B cell (primary cell): Measurements from ENCODE around the gene NDUFB10. TPM values are rescaled to one million over a fixed set of nuclear protein-coding genes. Genes with fewer than 3 reads are reported as not detected.

ENCODE experiments used
- ATAC-seq: fragments of 200-7000 bp; cut with Tn5 transposase; one replicate; pipeline ENCODE4 v1.10.0; 2021; ENCODE audit warnings: low read depth, mild to moderate bottlenecking, moderate number of reproducible peaks, moderate library complexity
- CTCF ChIA-PET: fragments of 350-600 bp; sonication (Branson Sonifier 250); formaldehyde crosslinking; loops from one replicate; lab custom pipeline; 2021; ENCODE audit warnings: antibody characterized with exemption, inconsistent platforms; lab: Charles Lee
- POLR2A ChIA-PET: fragments of 350-600 bp; sonication (Branson Sonifier 250); formaldehyde crosslinking; loops from one replicate; lab custom pipeline; 2021; ENCODE audit warnings: antibody characterized with exemption; lab: Charles Lee
- DNase-seq: peaks from one replicate; pipeline ENCODE4 v3.0.0; 2013
- H2AFZ ChIP-seq: 2 replicates; pipeline ENCODE4 v1.6.1; 2012; ENCODE audit warnings: mild to moderate bottlenecking, low read depth, low read length; ENCODE audit not compliant: insufficient read depth, poor library complexity, severe bottlenecking
- H3K27ac ChIP-seq, 2 donors: 1 replicate in 1 of 2; 2 replicates in 1 of 2; pipeline ENCODE4 v1.5.1; 2012 to 2013; ENCODE audit warnings: low read length in 2 of 2, mild to moderate bottlenecking in 2 of 2, moderate library complexity in 1 of 2
- H3K27me3 ChIP-seq, 4 experiments: fragments of 200-600 bp in 1 of 4; sonication (generic) in 1 of 4; replicated peaks in 1 of 4; 1 replicate in 2 of 4; 2 replicates in 2 of 4; pipeline versions ENCODE4 v1.6.1 to v1.7.0; 2013 to 2016; ENCODE audit warnings: low read length in 3 of 4, mild to moderate bottlenecking in 2 of 4, mixed read lengths in 1 of 4, moderate library complexity in 1 of 4; ENCODE audit not compliant: insufficient read depth in 4 of 4, control insufficient read depth in 3 of 4; ENCODE audit errors: control extremely low read depth in 1 of 4
- H3K36me3 ChIP-seq, 2 experiments: replicated peaks in 1 of 2; 1 replicate in 1 of 2; 2 replicates in 1 of 2; pipeline versions ENCODE4 v1.6.1 to v1.7.1; 2013; ENCODE audit warnings: low read length in 1 of 2; ENCODE audit not compliant: insufficient read depth in 2 of 2, control insufficient read depth in 1 of 2; ENCODE audit errors: control extremely low read depth in 1 of 2, extremely low read depth in 1 of 2
- H3K4me1 ChIP-seq, 2 donors: fragments of 200-600 bp in 1 of 2; sonication (generic) in 1 of 2; 1 replicate in 1 of 2; 2 replicates in 1 of 2; pipeline versions ENCODE4 v1.5.1 to v1.6.1; 2013 to 2017; ENCODE audit warnings: low read length in 2 of 2; ENCODE audit not compliant: control insufficient read depth in 2 of 2, insufficient read depth in 2 of 2
- H3K4me2 ChIP-seq: replicated peaks from 2 replicates; pipeline ENCODE3; 2012; ENCODE audit warnings: mild to moderate bottlenecking, low read depth, low read length; ENCODE audit not compliant: poor library complexity, severe bottlenecking
- H3K4me3 ChIP-seq, 5 experiments: fragments of 200-600 bp in 1 of 5; sonication (generic) in 1 of 5; 1 replicate in 3 of 5; 2 replicates in 2 of 5; pipeline versions ENCODE4 v1.5.1 to v1.7.0; 2011 to 2016; ENCODE audit warnings: low read length in 4 of 5, mild to moderate bottlenecking in 4 of 5, low read depth in 2 of 5, control low read depth in 1 of 5, moderate library complexity in 1 of 5; ENCODE audit not compliant: insufficient read depth in 1 of 5; ENCODE audit errors: control extremely low read depth in 1 of 5, extremely low read depth in 1 of 5
- H3K79me2 ChIP-seq: fragments of 200-600 bp; sonication (generic); one replicate; pipeline ENCODE4 v1.6.0; 2016; ENCODE audit warnings: low read length; ENCODE audit not compliant: control insufficient read depth, insufficient read depth
- H3K9ac ChIP-seq: fragments of 200-600 bp; sonication (generic); 2 replicates; pipeline ENCODE4 v1.6.1; 2017; ENCODE audit warnings: mild to moderate bottlenecking, low read length, moderate library complexity
- H3K9me3 ChIP-seq, 3 donors: one replicate each; pipeline versions ENCODE4 v1.6.1 to v1.7.1; 2013; ENCODE audit warnings: low read length in 2 of 3; ENCODE audit not compliant: control insufficient read depth in 2 of 3, insufficient read depth in 1 of 3; ENCODE audit errors: control extremely low read depth in 1 of 3
- H4K20me1 ChIP-seq: 2 replicates; pipeline ENCODE4 v1.6.0; 2012; ENCODE audit warnings: mild to moderate bottlenecking, low read length; ENCODE audit not compliant: insufficient read depth, control insufficient read depth, poor library complexity, severe bottlenecking
- H3K27ac Mint-ChIP-seq: one replicate; pipeline ENCODE4 v1.8.0; 2021; ENCODE audit warnings: mixed read lengths
- H3K27me3 Mint-ChIP-seq: one replicate; pipeline ENCODE4 v1.8.0; 2021; ENCODE audit warnings: mixed read lengths
- H3K4me1 Mint-ChIP-seq: one replicate; pipeline ENCODE4 v1.8.0; 2021; ENCODE audit warnings: mixed read lengths
- H3K4me3 Mint-ChIP-seq: one replicate; pipeline ENCODE4 v1.8.0; 2021; ENCODE audit warnings: mixed read lengths
- H3K9me3 Mint-ChIP-seq: one replicate; pipeline ENCODE4 v1.8.0; 2022; ENCODE audit warnings: mixed read lengths; ENCODE audit not compliant: insufficient read depth
- CTCF ChIP-seq: fragments of 200-600 bp; IDR thresholded peaks from one replicate; pipeline ENCODE4 v1.8.0; 2022; ENCODE audit warnings: antibody characterized with exemption, mild to moderate bottlenecking
- EZH2 ChIP-seq: IDR thresholded peaks from 2 replicates; pipeline ENCODE4 v1.6.1; 2012; ENCODE audit warnings: borderline replicate concordance, low read depth, mild to moderate bottlenecking, moderate library complexity, low read length; ENCODE audit not compliant: insufficient read depth, poor library complexity, severe bottlenecking
- WGBS: methylation state at CpG from one replicate; pipeline ENCODE4 v1.1.5; 2013; ENCODE audit warnings: missing lambda C conversion rate; ENCODE audit not compliant: insufficient coverage; 5-methylcytosine and 5-hydroxymethylcytosine counted together
- intact Hi-C: fragments of 100-400 bp; cut with micrococcal nuclease; formaldehyde crosslinking; loops from one replicate; pipeline ENCODE4 v1.10.0; 2022
- polyA plus RNA-seq: library from polyadenylated mRNA; depleted of rRNA; stranded (reverse); fragments of >200 nt; gene quantifications from 2 replicates; pipeline ENCODE4 v1.2.3, GENCODE V29; 2012
- total RNA-seq, 2 donors: library from RNA; stranded (reverse); fragments of 120-200 nt in 1 of 2; gene quantifications; 1 replicate in 1 of 2; 2 replicates in 1 of 2; pipeline versions ENCODE4 v1.2.3 to v1.2.4, GENCODE V29; 2013 to 2022

NDUFB10 gene
- total and polyA plus RNA-seq, 2 donors (not counting 1 experiment from before 2014, with no cell fraction given): 70.4 to 92.6 TPM

DNA sequence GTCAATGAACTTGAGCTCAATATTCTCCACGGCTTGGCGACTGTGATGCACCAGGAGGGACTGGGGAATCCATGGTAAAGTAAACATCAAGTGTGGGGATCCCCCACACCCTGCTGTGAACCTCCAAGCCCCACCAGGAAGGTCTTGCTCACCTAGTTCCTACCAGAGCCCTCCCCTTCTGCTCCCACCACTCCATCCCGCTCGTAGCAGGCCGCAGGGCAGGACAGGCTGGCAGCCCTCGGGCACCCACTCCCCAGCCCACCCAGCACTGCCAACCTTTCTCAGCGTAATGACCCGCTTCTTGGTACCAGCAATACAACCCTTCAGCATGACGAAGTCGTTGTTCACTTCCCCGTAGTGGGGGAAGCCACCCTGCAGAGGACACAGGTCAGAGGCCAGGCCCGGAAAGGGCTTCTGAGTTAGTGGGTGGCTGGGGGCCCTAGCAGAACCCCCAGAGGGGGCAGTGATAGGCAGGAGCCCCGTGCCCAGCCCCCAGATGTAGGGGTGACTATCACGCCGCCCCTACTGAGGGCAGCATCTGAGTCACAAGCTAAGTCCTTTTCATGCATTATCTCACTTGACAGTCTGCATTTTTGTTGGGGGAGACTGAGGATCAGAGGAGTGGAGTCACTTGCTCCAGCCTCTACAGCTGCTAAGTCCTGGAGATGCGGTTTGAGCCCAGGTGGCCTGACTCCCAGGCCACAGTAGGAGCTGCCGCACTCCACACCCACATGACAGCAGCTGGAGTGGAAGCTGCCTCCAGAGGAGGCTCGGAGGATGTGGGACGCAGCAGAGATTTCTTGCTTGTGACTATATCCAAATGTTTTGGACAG, 13.6 kb upstream of the NDUFB10 start:
- ATAC-seq: no peak
- Mint-ChIP-seq H3K4me1 (peaks cover 21% of the 10 kb centered on the region), H3K27ac (no peak overlapping the region), H3K27me3 (no peaks in the 10 kb centered on the region), H3K4me3 (no peak overlapping the region), H3K9me3 (no peaks in the 10 kb centered on the region)
- Histone ChIP-seq H3K4me2 (no peak overlapping the region), H3K9ac (no peak overlapping the region), H2AFZ (no peak overlapping the region), H4K20me1 (no peaks in the 10 kb centered on the region), H3K27ac (no peak overlapping the region), H3K79me2 (no peaks in the 10 kb centered on the region), H3K9me3 (no peaks in the 10 kb centered on the region), H3K4me3 (no peak overlapping the region), H3K4me1 (peaks cover 14 to 19% of the 10 kb centered on the region in 2 donors), H3K36me3 (no peaks in the 10 kb centered on the region), H3K27me3 (no peaks in the 10 kb centered on the region)
- no peak for TF ChIP-seq EZH2
- TF ChIP-seq CTCF: no peak
- DNase-seq: no peak
- CTCF ChIA-PET: interaction anchor here (1.6 kb wide), 1 partner anchor 17 kb away, joined by 7 read pairs; no protein-coding TSS in a partner anchor
- intact Hi-C loops: loop anchor here (10.0 kb wide), 1 partner anchor 49 kb away; no protein-coding TSS in a partner anchor
- POLR2A ChIA-PET: interaction anchor here (0.6 kb wide), 1 partner anchor 411 kb away, joined by 3 read pairs; no protein-coding TSS in a partner anchor
- 91% methylated on average over 16 of the region's 19 CpGs for WGBS
